Activated CD8-positive, alpha-beta T cell treated with anti-CD3 and anti-CD28 coated beads for 36 hours (primary cell): ENCODE results near the gene PLPP4. TPM values are rescaled to one million over a fixed set of nuclear protein-coding genes. Genes with fewer than 3 reads are reported as not detected.

ENCODE experiments used
- ATAC-seq: fragments of 200-7000 bp; cut with Tn5 transposase; one replicate; pipeline ENCODE4 v1.10.0; 2021; ENCODE audit warnings: mild to moderate bottlenecking, moderate library complexity
- CTCF ChIA-PET: fragments of 350-600 bp; sonication (Branson Sonifier 250); formaldehyde crosslinking; loops from one replicate; lab custom pipeline; 2021; ENCODE audit warnings: antibody characterized with exemption; lab: Charles Lee
- POLR2A ChIA-PET: fragments of 350-600 bp; sonication (Branson Sonifier 250); formaldehyde crosslinking; loops from one replicate; lab custom pipeline; 2021; ENCODE audit warnings: antibody characterized with exemption; lab: Charles Lee
- DNase-seq: peaks from one replicate; pipeline ENCODE4 v3.0.0-alpha.2; 2020
- H3K27ac Mint-ChIP-seq: one replicate; pipeline ENCODE4 v1.8.0; 2021; ENCODE audit warnings: mild to moderate bottlenecking, mixed read lengths
- H3K27me3 Mint-ChIP-seq: one replicate; pipeline ENCODE4 v1.8.0; 2021; ENCODE audit warnings: mixed read lengths
- H3K36me3 Mint-ChIP-seq: one replicate; pipeline ENCODE4 v1.8.0; 2021; ENCODE audit warnings: low read depth, mixed read lengths
- H3K4me1 Mint-ChIP-seq: one replicate; pipeline ENCODE4 v1.8.0; 2021; ENCODE audit warnings: low read depth, mixed read lengths
- H3K4me3 Mint-ChIP-seq: one replicate; pipeline ENCODE4 v1.8.0; 2021; ENCODE audit warnings: mild to moderate bottlenecking, moderate library complexity, mixed read lengths
- H3K9me3 Mint-ChIP-seq: one replicate; pipeline ENCODE4 v1.8.0; 2021; ENCODE audit warnings: mixed read lengths
- CTCF ChIP-seq: fragments of 200-600 bp; IDR thresholded peaks from one replicate; pipeline ENCODE4 v1.8.0; 2022; ENCODE audit warnings: antibody characterized with exemption, mild to moderate bottlenecking
- intact Hi-C: fragments of 100-400 bp; cut with micrococcal nuclease; formaldehyde crosslinking; loops from one replicate; pipeline ENCODE4 v1.10.0; 2022
- total RNA-seq, 2 experiments: library from RNA; stranded (reverse); gene quantifications; one replicate each; pipeline ENCODE4 v1.2.3, GENCODE V29; 2021

Gene PLPP4
- total RNA-seq, 2 experiments from 2014 or later = not detected

- intact Hi-C loops = no loop called here
- no peak for TF ChIP-seq CTCF
- H3K4me3 Mint-ChIP-seq = no peak overlapping the region
- ATAC-seq (no peak), DNase-seq (no peak)
- no peaks in the 10 kb centered on the region for H3K36me3 Mint-ChIP-seq
- peaks cover 4% of the 10 kb centered on the region for H3K9me3 Mint-ChIP-seq
- H3K27me3 Mint-ChIP-seq = peaks cover 2% of the 10 kb centered on the region
- no peaks in the 10 kb centered on the region for H3K4me1 Mint-ChIP-seq
- H3K27ac Mint-ChIP-seq = no peak overlapping the region
- ChIA-PET POLR2A (no interaction called here), CTCF (no interaction called here)
These were observed 73.7 kb downstream of the PLPP4 start for GRCh38 chr10:120530699-120531098.

GRCh38 chr10:120538091-120538490 is 81.1 kb downstream of the PLPP4 start:
- no peak overlapping the region for H3K4me3 Mint-ChIP-seq
- no peaks in the 10 kb centered on the region for H3K36me3 Mint-ChIP-seq
- TF ChIP-seq CTCF = no peak
- intact Hi-C loops = no loop called here
- no peaks in the 10 kb centered on the region for H3K4me1 Mint-ChIP-seq
- POLR2A ChIA-PET = no interaction called here
- no peak for ATAC-seq
- no peak for DNase-seq
- H3K27me3 Mint-ChIP-seq = peaks cover 2% of the 10 kb centered on the region
- no peak overlapping the region for H3K27ac Mint-ChIP-seq
- peaks cover 4% of the 10 kb centered on the region for H3K9me3 Mint-ChIP-seq
- CTCF ChIA-PET = no interaction called here

DNA sequence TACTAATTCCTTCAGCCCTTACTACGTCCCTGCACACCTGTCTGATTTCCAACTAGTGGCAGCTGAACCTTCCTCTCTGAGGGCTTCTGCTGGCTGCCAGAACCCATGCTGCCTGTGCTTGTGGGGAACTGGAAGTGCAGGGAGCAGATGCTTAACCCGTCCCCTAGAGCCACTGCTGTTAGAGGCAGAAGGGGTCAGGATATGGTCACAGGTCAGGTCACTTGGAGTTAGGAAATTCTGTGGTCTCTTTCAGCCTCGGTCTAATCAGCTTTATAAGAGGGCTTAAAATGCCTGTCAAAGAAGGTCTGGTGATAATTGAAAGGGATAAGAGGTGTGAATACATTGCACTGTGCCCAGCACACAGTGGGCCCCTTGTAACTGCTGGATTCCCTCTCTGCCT is 82.0 kb downstream of the PLPP4 start:
- H3K4me3 Mint-ChIP-seq = no peak overlapping the region
- POLR2A ChIA-PET = no interaction called here
- no peaks in the 10 kb centered on the region for H3K36me3 Mint-ChIP-seq
- no peak overlapping the region for H3K27ac Mint-ChIP-seq
- CTCF ChIA-PET = no interaction called here
- DNase-seq (no peak), ATAC-seq (no peak)
- intact Hi-C loops = no loop called here
- no peaks in the 10 kb centered on the region for H3K4me1 Mint-ChIP-seq
- peaks cover 4% of the 10 kb centered on the region for H3K9me3 Mint-ChIP-seq
- TF ChIP-seq CTCF = no peak
- peaks cover 2% of the 10 kb centered on the region for H3K27me3 Mint-ChIP-seq

GRCh38 chr10:120540486-120540885 is 83.5 kb downstream of the PLPP4 start:
- ChIA-PET CTCF (no interaction called here), POLR2A (no interaction called here)
- Mint-ChIP-seq H3K4me3 (no peak overlapping the region), H3K27ac (no peak overlapping the region), H3K27me3 (no peaks in the 10 kb centered on the region), H3K4me1 (no peaks in the 10 kb centered on the region), H3K9me3 (peaks cover 2% of the 10 kb centered on the region), H3K36me3 (no peaks in the 10 kb centered on the region)
- ATAC-seq = no peak
- TF ChIP-seq CTCF = no peak
- intact Hi-C loops = no loop called here
- no peak for DNase-seq

DNA sequence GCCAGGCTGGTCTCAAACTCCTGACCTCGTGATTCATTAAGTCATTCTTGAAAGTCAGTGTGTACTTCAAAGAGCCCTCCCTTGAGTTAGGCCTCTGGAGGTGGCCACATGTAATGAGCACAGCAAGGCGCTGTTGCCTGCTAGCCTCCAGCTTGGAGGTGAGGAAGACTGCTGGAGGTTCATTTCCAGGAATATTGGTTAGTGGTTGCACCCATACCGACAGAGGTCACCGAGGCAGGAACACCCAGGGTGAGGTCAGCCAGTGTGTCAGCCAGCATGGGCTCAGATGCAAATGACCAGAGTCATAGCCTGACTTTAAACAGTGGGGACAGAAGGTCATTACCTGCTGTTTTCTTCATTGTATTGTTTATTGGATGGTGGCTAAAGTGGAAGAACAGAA is 85.0 kb downstream of the PLPP4 start:
- Mint-ChIP-seq H3K27me3 (no peaks in the 10 kb centered on the region), H3K9me3 (no peaks in the 10 kb centered on the region), H3K4me1 (no peaks in the 10 kb centered on the region), H3K27ac (no peak overlapping the region), H3K36me3 (no peaks in the 10 kb centered on the region), H3K4me3 (no peak overlapping the region)
- no peak for TF ChIP-seq CTCF
- no peak for ATAC-seq
- no peak for DNase-seq
- intact Hi-C loops = no loop called here
- ChIA-PET CTCF (no interaction called here), POLR2A (no interaction called here)
